GM19025 (cell line): ENCODE results near the gene PTPRT.

Source experiments
- ATAC-seq: cut with Tn5 transposase; IDR thresholded peaks from one replicate; pipeline ENCODE4 v1.9.1; 2021; ENCODE audit warnings: mild to moderate bottlenecking, low read depth, moderate library complexity; ENCODE audit not compliant: unreplicated experiment

PTPRT gene

DNA sequence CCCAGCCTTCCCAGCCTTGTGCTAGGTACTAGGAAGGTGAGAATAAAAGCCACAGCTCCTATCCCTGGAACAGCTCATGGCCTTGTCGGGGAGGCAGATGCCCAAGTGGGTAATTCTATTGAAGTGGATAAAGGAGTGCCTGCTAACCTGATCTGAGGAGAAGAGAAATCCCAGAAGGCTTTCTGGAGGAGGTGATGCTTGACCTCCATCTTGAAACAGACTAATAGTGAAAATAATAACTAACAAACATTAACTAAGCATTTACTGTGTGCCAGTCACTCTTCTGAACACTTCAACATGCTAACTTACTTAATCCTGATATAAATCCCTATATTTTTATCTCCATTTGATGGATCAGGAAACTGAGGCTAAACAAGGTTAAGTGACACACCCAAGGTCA lies 1078.4 kb downstream of the PTPRT start:
- ATAC-seq = no peak

DNA sequence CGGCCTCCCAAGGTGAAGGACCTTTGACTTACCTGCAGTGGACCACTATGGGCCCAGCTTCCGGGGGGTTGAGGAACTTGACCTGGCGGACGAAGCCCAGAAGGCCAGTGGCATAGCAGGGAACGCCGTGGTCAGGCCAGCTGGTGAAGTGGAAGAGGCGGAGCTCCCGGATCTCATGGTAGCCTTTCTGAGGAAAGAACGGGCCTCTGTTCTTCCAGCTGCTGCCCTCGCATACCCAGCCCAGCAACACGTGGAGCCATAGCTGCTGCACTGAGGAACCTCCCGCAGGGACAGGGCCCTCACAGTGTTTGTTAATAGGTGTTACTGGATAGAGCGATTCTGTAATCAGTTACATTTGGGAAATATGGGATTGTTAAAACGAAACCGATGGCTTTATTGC lies 1079.4 kb downstream of the PTPRT start:
- no peak for ATAC-seq

DNA sequence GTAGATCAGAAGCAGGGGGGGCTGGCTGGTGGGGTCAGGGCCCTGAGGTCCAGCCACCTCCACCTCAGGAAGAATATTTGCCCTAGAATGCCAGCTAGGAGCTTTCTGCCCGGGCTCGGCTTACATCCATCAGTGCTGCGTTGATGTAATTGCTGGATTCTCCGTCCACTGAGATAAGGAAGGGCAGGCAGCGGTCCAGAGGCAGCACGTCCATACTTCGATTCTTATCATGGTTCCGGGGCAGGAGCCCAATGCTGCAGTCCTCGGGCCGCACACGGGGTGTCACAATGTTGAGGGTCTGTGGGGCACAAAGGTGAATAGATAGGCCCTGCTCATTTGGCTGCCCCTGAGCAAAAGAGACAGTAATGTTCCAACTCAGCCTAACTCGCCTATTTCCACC lies 1087.7 kb downstream of the PTPRT start:
- no peak for ATAC-seq

DNA sequence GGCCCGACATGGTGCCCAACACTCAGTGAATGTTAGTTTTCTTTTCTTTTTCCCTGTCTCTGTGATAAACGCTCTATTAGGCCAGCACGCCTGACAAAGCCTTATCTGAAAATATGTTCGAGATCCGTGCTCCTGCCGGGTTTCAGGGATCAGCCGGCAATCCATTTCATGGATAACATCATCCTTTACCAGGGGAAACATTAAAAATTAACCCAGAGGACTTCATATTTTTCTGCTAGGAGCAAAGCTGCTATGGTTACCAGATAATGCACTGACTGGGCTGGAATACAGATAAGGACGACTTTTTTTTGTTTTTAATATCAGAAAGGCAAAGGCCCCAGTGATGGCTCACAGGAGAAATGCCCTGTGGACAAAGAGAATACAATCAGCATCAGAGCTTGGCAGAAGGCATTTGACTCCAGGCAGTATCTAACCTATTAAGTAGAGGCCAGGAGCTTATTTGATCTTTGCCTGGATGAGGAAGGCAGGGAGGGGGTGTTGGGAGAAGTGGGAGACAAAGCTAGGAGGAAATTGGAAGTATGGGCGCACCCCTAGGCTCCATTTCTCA lies 1089.5 kb downstream of the PTPRT start:
- ATAC-seq = no peak

DNA sequence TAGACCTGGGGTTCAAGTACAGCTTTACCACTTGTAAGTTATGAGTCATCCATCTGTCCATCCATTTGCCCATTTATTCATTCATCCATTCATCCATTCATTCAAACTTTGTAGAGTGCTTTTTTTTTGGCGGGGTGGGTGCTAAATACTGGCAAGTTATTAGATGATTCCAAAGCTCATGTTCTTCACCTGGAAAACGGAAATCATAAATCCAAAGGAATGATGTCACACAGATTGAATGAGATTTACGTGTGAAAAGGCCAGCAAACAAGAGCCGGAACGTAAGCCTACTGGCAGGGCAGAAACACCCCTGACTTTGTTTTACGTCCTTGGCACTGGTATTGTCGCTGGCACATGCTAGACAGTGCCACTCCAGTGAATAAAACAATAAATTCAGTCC lies 1090.6 kb downstream of the PTPRT start:
- ATAC-seq = no peak

DNA sequence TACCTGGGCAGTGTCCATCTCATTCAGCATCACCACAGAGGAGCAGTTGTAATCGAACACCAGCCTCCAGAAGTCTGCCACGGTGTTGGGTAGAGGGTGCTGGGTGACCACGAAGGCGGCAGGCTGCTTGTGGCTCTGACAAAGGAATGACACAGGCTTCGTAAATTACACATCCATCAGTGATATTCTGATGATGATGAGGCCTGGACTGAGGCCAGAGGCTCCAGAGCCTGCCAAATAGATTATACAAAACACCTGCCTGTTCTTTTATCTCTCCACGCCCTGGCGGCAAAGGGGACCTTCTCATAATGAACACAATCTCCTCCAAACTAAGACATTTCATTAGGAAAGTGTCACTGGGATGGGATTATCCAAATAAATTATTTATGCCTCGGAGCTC lies 1091.3 kb downstream of the PTPRT start:
- ATAC-seq = no peak

DNA sequence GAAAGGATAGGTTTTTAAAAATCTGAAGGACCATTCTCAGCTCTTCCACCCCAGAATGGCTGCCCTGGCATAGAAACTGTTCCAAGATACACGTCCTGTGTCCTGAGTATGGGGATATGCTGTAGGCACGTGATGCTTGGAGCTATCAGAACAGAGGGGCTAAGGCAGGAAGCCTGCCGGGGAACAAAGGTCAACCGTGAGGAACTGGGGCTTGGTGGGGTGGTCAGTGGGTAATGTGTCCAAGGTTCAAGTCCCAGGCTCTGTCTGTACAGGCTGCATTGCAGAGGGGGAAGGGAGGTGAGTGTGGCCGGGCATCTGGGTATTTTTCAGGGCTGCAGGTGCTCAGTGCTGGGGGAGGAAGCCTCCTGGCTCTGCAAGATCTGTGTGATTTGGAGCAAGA lies 1092.0 kb downstream of the PTPRT start:
- ATAC-seq = no peak

DNA sequence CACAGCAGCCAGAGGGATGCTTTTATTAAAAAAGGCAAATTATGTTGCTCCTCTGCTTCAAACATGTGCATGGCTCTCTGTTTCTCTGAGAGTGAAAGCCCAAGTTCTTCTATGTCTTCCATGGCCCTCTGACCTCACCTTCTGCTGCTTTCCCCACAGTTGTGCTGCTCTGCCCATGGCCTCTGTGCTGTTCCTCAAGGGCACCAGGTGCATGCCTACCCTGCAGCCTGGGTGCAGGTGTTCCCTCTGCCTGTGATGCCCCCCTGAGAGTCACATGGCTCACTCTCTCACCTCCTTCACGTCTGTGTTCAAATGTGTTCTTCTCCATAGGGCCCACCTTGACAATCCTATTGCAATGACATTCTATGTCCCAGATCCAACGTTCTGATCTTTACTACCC lies 1094.5 kb downstream of the PTPRT start:
- no peak for ATAC-seq

DNA sequence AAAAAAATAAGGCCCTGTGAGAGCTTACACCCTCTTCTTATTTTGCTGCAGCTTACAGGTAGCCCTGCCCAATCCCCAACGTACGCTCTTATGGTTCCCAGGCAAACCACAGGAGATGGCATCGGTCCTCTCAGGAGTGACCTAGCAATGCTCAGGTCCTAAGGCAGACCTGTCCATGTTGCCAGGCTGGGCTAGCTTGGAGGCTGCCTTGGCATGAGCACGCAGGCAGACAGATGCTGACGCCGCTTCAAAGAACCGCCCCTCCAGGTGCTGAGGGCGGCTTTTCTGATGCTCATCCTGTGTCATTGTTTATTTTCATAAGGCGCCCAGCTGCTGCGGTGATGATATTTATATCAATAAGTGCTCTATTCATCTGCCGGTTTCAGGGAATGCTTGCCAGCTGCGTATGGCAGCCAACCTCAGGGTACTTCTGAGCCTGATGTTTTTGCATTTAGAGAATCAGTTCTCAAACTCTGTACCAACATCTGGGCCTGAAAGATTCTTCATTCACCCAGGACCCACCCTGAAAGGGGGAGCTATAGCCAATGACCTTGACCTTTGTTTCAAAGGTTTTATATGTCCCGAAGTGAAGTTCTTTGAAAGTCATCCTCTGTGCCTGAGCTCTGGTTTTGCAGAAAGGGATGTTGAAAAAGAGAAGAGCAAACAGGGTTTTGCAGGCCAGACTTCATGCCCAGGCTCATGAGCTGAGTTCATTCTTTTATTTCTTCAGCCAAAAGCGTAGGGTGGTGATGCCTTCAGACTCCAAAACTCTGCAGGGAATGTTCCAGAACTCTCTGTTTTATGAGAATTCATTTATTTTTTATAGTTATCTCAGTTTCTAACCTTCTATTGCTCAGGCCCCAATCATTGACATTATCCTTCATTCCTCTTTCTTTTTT lies 1095.9 kb downstream of the PTPRT start:
- no peak for ATAC-seq

DNA sequence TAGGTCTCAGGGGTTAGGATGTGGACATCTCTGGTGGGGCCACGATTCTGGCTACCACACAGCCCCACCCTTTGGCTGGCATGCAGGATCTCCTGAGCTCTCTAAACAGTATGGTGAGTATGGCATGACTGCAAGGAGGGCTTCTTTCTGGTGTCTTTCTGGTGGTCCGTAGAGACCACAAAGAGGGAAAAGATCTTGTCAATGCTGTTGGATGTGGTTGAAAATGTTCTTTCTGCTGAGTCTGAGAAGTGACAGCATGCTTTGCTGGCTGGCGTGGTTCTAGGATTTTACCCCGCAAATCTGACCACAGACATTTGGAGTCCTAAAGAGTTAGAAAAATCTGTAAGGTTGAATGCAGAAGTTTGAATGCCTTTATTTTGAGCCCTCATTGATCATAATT lies 1096.7 kb downstream of the PTPRT start:
- ATAC-seq = no peak

DNA sequence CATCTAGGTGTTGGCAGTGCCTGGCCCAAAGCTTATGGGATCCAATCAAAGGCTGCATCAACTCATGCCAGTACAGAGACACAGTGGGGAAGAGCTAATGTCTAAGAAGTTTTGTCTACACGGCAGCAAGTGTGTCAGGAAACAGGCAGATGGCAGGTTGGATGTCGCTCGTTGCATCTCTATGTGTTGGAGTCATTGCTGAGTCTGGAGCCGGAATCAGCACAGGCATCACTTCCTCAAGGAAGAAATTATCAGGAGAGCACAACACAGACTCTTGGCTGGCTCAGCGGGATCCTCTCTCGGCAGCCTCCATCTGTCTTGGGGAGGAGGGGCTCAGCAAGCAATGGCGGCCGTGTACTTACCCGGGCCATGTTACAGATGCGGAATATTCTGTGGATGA lies 1104.3 kb downstream of the PTPRT start:
- ATAC-seq = no peak

DNA sequence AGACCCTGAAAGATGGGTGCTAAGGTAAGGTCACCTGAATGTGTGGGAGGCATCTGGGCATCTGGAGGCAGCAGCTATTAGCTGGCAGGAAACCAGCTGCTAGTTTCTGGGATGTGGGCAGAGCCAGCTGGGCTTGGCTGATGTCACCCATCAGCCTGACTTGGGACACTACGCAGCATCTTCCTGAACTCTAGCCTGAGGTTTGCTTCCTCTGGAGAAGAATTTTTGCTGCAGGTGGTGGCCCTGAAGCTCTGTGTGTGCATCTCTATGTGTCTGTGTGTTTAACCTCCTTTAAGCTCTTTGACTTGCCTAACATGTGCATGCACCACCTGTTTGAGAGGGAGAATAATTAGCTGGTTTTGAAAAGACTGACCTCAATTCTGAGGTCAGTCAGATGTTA lies 1106.4 kb downstream of the PTPRT start:
- ATAC-seq = no peak

DNA sequence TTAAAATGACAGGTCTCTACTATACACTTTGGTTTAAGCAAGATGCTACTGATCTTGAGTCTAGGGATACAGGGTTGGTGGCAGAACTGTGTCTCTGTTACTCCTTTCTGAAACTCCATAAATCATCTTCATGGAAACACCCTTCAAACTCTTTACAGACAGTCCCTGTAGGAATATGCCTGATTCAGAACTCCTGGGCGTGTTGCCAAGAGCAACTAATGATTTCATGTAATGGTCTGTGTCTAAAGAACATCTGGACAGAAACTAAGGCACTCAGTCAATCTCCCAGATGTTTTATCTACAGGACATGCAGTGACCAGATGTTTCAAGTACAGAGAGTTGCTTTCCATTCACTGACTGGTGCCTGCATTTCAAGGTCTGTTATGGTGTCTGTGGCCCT lies 1107.1 kb downstream of the PTPRT start:
- ATAC-seq = no peak

DNA sequence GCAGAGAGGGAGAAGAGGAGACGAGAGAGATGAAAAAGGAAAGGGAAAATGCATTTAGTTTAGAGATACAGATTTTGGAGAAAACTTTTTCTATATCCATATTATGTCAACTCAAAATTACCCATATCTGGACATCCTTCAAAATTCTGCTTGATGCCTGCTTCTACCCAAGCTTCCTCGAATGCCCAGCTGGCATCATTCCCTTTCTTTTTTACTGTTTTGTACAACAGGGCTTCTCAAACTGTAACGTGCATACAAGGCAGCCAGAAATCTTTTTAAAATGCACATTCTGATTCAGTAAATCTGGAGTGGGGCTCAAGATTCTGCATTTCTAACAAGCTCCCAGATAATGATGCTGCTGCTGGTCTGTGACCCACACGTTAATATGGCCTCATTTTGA lies 1108.8 kb downstream of the PTPRT start:
- ATAC-seq = no peak

DNA sequence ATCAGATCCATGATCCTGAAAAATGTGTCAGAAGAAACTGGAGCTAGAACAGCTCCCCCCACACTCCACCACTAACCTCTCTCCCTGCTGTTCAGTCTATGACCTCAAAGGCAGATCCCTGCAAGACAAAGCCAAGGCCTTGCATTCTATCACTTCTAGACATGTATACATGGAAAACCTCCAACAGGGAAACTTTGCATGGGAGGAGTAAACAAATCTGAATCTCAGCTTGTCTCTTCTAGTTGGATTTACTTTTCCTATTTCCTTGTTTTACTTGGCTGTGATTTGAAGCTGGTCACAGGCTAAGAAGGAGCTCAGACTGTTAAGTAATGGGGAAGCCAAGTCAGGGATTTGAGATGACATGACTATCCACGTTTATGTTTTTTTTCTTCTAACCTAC lies 1114.8 kb downstream of the PTPRT start:
- no peak for ATAC-seq

DNA sequence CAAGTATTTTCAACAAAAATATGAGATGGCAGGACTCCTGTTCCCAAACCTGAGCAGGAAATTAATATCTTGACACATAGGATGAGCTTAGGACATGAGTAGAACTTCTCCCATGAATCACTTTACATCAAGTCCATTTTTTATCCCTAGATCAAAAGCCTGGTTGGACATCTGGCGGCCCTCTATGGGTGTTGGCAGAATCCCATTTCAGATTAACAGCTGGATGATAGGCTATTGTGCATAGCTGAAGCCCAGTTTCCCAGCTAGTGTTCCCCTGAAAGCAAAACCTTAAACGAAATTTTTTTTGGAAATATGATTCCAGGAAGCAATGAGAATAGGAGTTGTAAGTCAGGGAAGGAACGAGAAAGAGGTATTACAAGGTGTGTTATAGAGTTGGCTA lies 1122.1 kb downstream of the PTPRT start:
- no peak for ATAC-seq

DNA sequence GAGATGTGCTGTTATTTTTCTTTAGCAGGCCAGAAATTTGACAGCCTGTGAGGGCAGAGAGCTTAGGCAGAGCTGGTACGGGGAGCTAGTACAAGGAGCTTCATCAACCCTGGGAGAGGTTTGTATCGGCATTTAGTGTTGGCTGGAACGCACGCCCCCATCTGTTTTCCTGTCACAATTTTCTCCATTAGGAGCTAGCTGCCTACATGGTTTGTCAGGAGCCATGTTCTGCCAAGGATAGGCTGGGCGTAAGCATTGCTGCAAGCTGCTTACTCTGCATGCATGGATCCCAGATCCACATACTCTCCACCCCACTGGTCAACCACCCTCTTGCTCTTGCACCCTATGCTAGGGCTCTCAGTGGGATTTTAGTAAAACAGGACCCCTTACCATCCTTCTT lies 1122.5 kb downstream of the PTPRT start:
- ATAC-seq = no peak

DNA sequence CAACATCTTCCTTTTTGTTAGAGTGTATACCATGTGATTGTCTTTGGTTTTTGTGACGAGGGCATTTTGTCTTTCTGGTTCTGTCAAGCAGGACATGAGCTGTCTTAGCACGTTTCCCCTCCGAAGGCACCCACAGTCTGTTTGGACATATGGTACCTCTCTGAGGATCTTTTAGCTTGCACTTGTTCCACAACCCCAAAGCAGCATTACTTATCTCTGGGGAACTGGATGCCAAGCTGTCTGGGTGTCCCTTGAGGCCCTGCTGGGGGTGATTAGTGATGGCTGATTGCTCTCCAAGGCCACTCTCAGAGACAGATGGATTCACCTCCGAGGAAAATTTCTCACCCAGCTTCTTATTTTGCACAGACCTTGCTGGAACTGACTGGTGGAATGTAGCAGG lies 1126.6 kb downstream of the PTPRT start:
- ATAC-seq = no peak

DNA sequence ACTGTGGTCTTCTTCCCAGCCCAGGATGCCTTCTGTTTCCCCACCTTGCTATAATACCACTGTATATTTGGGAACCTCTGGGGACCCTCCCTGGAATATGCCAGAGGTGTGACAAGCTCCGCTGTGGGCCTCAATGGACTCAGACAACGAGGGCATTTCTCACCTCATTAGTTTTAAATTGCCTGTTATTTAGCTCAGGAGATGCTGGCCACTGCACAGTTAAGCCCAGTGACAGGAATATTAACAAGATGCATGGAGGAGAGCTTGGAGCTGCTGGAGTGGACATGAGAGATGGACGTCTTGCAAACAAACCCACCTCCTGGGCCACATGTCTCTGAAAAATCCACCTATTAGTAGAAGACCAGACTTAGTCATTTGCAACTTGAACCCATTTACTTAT lies 1136.4 kb downstream of the PTPRT start:
- no peak for ATAC-seq

DNA sequence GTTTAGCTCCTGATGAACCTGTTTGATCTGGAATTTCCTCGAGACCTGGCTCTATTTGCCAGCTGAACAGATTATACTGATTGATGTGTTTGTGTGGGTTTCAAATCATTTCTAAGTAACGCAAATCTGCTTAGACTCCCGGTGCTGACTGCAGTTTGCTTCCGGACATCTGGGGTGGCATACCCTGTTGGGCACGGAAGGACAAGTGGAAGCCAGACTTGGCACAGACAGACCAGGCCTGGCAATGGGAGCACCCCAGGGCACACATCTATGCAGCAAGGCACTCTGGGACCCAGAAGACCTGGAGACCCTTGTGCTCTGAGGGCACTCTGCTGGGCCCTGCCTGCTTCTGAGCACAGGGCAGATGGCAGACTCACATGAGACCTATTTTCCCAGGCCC lies 1137.8 kb downstream of the PTPRT start:
- ATAC-seq = no peak

DNA sequence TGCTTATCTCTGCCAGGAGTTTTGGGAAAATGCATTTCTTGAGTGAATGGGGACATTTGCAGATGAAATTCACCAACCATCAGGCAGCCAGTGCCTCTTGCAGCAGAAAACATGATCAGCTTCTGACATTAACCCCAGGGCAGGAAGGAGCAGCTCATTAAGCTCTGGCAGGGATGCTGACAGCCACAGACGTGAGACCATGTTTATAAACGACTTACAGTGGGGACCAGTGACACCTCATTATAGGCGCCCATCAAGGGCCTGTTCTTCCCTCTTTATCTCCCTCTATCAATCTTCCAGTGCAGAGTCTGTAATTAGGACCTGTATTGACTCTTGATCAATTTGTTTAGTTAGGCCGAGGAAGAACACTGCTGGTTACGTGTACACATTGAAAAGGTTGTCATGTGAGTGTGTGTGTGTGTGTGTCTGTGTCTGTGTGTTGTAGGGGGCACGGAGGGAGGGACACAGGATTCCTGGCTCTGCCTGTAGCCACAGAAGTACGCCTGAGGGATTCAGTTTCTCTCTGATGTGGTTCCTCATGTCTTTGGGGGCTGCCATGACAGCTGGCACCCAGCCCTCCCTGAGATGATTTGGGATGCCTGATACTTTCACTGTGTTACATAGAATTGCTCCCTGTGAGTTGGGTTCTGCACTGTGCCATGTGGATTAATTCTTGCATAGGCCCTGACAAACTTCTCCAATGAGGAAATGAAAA lies 1143.2 kb downstream of the PTPRT start:
- ATAC-seq = no peak

DNA sequence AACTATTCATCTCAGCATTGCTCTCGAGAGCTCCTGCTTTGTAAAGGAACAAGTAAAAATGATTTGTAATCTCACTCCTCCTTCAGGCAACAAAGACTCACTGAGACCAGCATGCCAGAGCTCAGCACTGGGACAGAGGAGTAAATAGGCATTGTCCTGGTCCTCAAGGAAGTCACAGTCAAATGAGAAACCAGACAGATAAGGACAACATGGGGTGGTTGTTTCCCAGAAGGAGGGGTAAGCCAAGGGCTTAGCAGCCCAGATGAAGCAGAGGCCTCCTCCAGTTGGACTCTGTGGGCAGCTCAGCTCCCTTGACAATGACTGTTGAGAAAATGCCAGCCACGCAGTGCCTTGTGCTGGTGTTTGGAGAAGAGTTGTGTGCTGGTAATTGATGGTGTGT lies 1145.8 kb downstream of the PTPRT start:
- ATAC-seq = no peak
